GM21619 (cell line): Measurements from ENCODE around the gene RGMA.

Experiments
- ATAC-seq: cut with Tn5 transposase; IDR thresholded peaks from one replicate; pipeline ENCODE4 v1.9.1; 2021; ENCODE audit not compliant: unreplicated experiment

Gene RGMA, protein sequence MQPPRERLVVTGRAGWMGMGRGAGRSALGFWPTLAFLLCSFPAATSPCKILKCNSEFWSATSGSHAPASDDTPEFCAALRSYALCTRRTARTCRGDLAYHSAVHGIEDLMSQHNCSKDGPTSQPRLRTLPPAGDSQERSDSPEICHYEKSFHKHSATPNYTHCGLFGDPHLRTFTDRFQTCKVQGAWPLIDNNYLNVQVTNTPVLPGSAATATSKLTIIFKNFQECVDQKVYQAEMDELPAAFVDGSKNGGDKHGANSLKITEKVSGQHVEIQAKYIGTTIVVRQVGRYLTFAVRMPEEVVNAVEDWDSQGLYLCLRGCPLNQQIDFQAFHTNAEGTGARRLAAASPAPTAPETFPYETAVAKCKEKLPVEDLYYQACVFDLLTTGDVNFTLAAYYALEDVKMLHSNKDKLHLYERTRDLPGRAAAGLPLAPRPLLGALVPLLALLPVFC

DNA sequence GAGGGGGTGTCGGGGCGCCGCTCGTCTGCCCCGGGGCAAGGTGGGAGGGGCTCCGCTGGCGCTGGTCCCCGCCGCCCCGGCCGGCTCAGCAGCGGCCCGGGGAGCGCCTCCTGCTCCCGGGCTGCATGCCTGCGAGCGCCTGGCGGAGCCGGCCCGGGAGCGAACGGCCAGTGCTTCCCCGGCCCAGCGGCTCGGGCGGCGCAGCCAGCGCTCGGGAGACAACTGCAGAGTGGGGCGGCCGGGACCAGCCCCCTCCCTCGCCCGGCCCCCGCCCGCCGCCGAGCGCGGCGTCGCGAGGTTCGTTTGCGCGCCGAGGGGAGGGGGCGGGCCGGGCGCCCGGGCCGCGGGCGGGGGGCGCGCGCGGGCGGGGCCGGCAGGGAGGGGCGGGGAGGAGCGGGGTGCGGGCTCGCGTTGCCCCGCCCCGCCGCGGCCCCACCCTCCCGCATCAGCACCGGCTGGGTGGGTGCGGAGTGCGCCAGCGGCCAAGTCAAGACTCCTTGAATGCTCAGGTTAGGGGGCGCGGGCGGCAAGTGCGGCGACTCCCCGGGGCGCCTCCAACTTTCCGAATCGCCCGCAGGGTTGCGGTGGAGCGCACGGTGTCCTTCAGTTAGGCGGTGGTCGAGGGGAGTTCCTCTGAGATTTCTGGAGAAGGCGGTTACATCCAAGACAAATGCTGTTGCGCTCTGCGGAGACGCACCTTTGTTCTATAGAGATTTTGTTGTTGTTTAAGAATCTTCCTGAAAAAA lies at the start of gene RGMA:
Gene RGMA, minus strand, starts transcription at position 231 of the 746 bp plus-strand sequence. CDS start 279 bp downstream, outside the sequence.
- ATAC-seq, result no peak

DNA sequence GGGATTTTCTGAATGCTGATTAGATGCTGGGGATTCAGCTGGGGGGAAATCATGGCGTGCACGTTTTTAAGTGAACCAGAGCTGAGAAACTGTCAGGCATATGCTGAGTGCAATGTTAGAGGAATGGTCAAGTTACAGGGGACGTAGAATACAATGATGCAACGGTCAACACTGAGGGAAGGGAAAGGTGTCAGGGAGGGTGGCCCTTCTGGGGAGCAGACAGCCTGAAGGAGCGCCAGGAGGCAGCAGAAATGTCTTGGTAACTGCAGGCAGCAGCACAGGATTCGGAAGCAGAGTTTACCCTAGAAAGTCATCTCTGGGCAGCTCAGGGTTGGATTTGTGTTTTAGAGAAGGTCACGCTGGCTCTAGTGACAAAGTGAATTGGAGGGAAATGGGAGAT lies 47.6 kb upstream of the RGMA start:
- ATAC-seq, result no peak

DNA sequence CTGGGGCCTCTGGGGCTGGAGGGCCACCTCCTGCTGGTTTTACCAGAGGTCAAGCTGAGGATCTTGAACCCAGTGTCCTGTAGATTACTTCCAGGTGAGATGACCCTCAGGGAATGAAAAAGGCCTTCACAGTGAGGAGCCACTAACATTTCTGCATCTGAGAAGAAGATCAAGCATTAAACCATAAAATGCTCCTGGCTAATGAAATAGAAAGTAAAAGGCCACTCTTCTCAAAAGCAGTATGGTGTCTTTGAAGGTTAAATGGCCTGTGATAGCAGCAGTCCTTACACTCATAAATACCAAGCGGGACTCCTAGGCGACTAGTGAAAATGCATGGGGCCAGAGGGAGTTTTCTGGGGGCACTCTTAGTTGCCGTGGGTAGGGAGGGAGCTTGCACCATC lies 47.0 kb upstream of the RGMA start:
- ATAC-seq, result no peak

DNA sequence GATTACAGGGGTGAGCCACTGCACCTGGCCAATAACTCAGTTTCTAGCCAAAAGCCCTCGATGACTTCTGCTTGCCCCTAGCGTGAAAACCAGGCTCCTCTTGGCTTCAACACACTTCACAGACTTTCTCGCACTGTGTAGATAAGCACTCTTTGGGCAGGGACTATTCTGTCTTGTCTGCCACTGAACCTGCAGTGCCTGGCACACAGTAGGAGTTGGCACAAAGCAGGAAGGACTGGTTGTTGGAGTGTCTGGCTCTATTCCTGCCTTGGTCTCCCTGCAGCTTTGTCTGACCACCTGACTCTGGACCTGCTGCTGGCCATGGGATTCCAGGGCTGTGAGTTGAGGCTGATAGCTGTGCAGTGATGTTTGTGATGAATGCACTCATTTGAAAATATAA lies 46.4 kb upstream of the RGMA start:
- ATAC-seq, result no peak

DNA sequence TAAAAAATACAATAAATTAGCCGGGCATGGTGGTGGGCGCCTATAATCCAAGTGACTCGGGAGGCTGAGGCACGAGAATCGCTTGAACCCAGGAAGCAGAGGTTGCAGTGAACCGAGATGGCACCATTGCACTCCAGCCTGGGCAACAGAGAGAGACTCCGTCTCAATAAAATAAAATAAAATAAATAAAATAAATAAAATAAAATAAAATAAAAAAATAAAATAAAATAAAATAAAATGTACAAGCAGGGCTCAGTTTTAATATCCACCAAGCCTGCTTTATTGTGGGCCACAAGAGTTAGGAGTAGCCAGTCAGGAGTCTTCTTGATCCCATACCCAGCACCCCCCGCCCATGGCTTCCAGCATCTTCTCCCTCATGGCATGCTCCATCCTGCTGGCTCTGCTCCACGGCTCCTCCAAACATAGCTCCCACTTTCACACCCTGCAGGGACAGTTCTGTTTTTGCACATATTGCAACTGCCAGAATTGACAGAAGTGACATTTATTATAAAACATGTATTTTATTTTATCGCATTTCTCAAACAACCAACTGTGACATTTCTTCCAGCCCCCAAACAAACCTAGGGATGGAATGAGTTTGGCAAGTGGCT lies 42.6 kb upstream of the RGMA start:
- ATAC-seq, result no peak

DNA sequence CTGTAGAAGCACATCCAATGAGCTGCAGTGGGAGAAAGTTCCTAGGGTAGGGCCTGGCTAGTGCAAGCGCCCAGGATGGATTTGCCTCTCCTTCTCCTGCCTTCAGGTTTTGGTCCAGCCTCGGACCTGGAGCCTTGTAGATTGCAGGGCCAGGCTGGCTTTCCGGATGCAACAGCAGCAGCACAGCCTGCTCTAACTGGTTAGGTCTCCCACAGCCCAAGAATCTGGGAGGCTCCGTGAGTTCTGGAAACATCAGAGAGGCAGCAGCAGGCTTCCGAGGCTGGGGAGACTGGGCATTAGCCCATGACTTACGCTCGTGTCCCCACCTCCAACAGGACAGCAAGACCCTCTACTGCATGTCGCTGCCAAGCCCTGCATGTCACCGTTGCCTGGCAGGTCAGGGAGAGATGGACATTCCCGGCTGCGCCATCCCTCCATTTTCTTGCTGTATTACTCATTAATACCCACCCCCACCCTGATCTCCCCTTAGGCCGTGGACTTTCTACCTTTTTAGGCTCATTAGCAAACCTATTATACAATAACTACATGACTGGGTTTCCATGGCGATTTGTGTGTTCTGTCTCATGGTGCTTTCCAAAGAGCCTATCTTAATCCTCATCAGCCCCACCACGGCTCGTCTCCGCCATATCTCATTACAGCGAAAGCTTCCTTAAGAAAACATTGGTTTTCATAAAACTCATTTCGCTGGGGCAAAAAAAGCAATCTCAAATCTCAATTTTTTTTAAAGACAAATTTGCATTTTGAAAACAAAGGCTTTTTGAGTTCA lies 40.9 kb upstream of the RGMA start:
- ATAC-seq, result no peak

DNA sequence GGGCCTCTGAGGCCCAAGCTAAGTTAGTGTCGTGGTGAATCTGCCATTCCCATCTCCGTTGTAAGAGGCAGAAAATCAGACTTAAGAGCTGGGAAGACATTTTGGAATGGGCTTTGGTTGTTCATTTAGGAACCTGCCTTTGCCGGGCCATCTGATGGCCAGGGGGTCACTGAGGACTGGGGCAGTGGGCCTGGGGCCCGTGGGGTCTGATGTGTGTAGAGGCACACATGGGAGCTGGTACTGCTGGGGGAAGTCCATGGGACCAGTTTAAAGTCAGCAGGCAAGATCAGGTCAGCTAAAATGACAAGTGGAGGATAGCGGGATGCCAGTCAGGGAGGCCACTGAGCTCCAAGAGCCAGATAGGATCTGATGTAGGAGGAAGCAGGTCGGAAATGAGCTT lies 38.3 kb upstream of the RGMA start:
- no peak for ATAC-seq

DNA sequence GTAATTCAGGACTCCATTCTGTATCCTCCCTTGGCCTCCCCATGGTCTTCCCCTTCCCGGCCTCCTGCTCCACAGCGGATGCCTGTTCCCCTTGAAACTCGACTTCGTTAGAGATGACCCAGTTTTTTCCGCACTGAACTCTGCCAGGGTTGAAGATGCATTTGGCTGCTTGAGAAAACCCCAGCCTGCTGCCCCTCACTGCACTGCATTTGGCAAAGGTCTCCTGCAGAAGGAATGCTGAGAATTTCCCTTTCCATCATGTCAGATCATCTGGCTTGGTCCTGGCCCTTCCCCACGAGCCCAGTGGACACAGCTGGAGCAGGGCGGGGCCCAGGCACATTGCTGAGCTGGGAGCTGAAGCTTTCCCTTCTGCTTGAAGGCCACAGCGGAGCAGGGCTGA lies 37.6 kb upstream of the RGMA start:
- ATAC-seq, result no peak

DNA sequence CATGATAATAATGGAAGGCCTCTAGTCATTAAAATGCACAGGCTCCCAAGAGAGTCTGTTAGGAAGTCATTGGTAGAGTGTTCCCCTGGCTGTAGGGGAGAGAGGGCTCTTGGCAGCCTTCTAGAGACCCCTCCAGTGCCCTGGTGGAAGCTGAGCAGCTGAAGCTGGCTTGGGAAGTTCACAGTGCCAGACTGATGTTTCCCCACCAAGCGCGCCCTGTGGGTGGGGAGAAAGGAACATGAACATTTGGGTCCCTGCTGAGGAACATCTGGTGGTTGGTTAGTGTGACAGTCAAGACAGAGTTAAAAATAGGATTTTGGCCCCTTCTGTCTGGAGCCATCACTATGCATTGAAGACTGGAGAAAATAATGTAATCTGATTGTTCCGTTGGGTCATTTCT lies 37.1 kb upstream of the RGMA start:
- no peak for ATAC-seq

DNA sequence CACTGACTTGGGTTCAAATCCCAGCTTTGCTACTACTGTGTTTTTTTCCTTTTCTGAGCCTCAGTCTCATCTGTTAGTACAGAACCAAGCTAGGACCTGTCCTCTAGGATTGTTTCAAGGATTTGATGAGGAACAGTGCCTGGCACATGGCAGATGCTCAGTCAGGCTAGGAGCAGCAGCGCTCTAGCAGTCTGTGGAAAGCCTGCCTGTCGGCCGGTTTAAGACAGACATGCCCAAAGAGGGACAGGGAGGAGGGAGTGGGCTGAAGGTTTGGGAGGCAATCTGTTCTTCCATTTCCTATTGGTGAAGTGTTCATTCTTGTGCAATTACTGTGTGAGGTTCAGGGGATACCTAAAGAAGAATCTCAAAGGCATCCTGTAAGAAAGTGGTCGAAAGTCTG lies 35.1 kb upstream of the RGMA start:
- no peak for ATAC-seq

DNA sequence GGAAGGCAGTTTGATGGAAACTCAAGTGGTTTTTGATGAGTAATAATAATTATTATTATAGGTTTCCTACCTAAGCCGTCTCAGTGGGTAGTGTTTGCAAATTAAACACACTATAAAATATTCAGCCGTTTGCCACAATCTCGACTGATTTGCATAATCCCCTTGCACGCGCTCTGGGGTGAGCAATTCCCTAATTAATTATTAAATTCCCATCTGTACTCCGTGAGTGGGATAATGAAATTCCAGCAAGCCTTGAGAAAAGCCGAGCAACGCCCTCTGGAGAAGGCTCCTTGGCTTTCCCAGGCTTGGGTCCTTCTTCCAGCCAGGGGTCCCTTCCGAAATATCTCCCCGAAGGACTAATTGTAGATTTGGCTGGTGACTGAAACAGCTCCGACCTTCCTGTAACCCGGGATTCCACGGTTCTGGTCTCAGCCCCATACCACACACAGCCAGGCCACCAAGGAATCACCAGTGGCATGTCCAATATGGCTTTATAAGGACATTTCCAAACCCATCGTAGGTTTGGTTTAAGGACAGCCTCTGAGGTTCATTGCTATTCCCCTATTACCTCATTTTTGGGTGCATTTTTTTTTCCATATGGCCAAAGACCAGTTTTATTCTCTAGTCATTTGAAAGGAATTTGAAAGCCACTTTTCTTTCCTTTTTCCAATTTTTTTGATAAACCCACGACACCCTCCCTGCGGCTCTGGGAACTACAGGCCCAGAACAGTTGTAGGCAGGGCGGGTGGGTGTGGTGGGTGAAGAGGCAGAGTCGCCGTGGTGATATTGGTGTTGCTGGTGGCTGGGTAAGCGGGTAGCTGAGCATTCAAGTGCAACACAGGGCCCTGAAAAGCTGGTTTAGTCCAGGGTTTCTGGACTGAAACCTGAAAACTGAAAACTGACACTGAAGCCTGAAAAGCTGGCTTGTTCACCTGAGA lies 33.2 kb upstream of the RGMA start:
- ATAC-seq, result no peak

DNA sequence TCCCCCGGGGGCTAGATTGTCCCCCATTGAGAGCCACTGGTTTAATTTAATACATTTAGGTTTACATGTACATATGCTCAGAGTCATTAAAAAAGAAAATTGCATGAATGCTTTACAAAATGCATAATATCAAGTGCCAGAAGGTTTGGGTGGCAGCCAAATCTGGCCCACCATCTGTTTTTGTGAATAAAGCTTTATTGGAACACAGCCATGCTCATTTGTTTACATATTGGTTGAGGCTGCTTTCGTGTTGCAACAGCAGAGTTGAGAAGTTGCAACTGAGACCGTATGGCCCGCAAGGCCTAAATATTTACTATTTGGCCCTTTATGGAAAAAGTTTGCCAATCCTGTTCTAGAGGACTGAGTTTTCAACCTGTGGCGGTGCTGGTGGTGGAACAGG lies 32.1 kb upstream of the RGMA start:
- no peak for ATAC-seq

DNA sequence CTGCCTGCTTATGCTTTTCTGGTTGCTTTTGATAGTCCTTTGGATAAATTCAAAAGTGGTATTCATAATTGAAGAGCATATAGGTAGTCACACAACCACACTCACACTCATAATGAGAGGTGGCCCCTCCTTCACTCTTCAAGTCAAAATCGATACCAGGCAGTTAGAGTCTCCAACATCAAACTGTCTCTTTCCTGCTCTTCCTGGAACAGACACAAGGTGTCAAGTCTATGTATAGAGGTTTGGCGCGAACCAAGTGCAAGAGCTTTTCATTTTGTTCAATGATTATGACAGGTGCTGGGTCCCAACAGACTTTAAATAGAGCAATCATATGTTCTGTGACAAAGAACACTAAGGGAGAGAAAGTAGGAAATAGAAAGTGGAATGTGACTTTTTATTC lies 29.9 kb upstream of the RGMA start:
- no peak for ATAC-seq

DNA sequence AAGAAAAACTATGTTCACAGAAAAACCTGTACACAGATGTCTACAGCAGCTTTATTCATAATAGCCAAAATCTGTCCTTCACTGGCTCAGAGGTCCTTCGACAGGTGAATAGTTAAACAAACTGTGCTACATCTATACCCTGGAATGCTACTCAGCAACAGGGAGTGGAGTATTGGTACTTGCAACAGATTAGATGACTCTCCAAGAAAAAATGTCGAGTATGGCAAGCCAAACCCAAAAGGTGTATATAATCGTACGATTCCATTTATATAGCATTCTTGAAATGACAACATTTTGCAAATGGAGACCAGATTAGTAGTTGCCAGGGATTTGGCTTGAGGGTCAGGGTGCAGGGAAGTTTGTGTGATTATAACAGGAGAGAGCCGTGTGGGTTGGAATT lies 22.4 kb upstream of the RGMA start:
- no peak for ATAC-seq

DNA sequence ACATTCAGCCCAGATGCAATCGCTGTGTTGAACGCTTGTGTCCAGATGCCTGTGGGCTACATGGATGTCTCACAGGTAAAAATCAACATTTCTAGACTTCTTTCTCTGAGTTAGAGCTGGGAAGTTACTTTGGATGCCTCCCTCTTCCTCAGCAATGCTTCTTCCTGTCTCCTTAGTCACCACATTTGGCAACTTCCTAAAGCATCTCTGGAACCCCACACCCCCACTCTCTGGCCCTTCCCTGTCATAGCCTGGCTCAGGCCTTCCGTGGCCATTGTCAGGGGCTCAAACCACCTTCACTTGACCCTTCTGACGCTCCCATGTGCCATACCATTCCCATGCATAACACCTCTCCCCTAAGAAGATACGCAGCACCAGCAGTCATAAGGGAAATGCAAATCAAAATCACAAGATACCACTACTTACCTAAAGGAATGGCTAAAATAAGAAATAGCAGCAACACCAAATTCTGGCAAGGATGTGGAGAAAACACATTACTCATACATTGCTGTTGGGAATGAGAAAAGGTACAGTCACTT lies 21.6 kb upstream of the RGMA start:
- no peak for ATAC-seq

DNA sequence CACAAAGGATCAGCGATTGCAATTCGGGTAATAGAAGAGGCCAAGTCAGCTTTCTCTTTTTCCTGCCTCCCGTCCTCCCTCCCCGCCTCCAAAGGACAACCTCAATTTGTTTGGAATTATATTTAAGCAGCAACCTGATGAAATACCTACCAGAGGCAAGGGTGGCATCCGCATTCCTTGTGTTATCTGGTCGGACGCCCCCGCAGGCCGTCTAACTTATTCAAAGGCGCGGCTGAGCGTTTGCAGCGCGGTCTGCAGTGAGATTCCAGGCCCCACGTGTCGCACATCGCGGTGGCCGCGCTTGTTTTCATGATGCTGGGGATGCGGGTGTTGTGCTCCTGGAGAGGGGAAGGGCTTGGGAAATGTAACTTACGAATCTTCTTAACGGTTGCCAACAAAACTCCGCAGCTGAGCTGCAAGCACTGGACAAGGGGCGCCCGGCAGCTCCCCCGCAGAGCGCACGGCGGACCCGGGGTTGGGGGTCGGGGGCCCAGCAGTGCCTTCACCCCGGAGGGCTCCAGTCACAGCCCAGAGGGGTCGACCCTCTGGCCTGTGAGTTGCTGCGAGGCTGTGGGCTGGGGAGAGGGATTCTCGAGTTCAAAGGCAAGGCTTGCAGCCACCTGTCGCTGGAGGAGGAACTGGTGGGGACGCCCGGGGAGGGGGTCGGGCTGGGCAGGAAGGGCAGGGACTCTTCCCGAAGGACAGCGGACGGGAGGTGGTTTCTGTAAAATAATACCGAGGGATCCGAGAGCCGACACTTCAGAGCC lies 20.5 kb upstream of the RGMA start:
- no peak for ATAC-seq

DNA sequence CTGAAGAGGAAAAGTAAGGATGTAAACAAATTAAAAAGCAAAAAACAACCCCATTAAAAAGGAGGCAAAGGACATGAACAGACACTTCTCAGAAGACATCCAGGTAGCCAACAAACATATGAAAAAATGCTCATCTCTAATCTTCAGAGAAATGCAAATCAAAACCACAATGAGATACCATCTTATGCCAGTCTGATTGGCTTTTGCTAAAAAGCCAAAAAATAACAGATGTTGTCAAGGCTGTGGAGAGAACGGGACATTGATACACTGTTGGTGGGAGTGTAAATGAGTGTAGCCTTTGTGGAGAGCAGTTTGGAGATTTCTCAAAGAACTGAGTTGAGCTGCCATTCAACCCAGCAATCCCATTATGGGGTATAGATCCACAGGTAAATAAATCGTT lies 18.6 kb upstream of the RGMA start:
- ATAC-seq, result no peak

DNA sequence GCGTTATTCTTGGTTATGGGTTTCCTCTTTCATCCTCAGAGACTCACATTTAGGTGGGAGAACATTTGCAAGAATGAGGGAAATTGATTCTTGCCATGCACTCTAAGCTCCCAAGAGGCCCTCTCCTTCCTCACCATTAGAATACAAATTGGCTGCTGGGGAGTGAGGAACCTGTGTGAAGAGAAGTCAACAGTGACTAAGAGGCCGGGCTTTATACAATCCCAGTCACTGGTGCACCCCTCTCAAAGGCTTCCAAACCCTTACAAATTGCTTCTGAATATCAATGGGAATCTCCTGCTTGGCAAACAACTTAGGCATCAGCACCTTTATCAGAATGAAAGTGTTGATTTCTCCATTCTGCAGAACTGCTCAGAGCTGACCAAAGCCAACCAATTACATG lies 16.5 kb upstream of the RGMA start:
- ATAC-seq, result no peak

DNA sequence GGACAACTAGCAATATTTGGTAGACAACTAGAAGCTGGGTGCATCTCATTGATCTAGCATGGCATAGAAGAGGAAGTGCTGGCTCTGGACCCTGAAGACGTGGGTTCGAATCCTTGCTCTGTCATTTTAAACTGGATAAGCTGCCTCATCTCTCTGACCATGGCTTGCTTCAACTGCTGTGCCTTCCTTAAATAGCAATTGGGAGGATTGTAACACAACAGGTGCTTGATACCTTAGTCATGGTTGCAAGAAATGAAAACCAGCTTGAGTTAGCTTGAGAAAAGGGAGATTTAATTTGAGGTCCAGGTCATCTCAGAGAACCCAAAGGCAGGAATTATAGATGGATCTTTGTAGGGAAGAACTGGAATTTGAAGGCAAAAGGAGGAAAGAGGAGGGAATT lies 14.8 kb upstream of the RGMA start:
- ATAC-seq, result no peak
